Right lobe of liver (tissue), 6 donors: Measurements from ENCODE around the gene CLMN. TPM values are rescaled to one million over a fixed set of nuclear protein-coding genes. Genes with fewer than 3 reads are reported as not detected.

Experiments used
- ATAC-seq, 4 donors: fragments of 200-7000 bp; cut with Tn5 transposase; one replicate each; pipeline ENCODE4 v1.9.1; 2020; ENCODE audit warnings: mild to moderate bottlenecking in 4 of 4, moderate library complexity in 4 of 4
- DNase-seq, 3 donors: peaks; one replicate each; pipeline ENCODE4 v3.0.0-alpha.2; 2020
- H3K27ac ChIP-seq, 3 donors: fragments of 200-600 bp; one replicate each; pipeline ENCODE4 v1.8.0; 2022
- H3K27me3 ChIP-seq, 2 donors: fragments of 200-600 bp; one replicate each; pipeline ENCODE4 v1.8.0; 2022
- H3K36me3 ChIP-seq, 4 donors: fragments of 200-600 bp; sonication (generic) in 1 of 4; one replicate each; pipeline versions ENCODE4 v1.5.1 to v1.8.0; 2017 to 2022; ENCODE audit warnings: control low read depth in 1 of 4
- H3K4me1 ChIP-seq, 4 donors: fragments of 200-600 bp; sonication (generic) in 1 of 4; one replicate each; pipeline versions ENCODE4 v1.5.1 to v1.8.0; 2017 to 2022; ENCODE audit warnings: control low read depth in 1 of 4
- H3K4me3 ChIP-seq, 3 donors: fragments of 200-600 bp; one replicate each; pipeline ENCODE4 v1.8.0; 2022
- H3K9me3 ChIP-seq, 4 donors: fragments of 200-600 bp; sonication (generic) in 1 of 4; one replicate each; pipeline versions ENCODE4 v1.5.1 to v1.8.0; 2017 to 2022; ENCODE audit warnings: control low read depth in 1 of 4
- CTCF ChIP-seq, 4 donors: fragments of 200-600 bp in 3 of 4; fragments of 450-650 bp in 1 of 4; IDR thresholded peaks; one replicate each; pipeline versions ENCODE4 v1.5.1 to v1.8.0; 2016 to 2022; ENCODE audit warnings: antibody characterized with exemption in 4 of 4, mild to moderate bottlenecking in 2 of 4
- POLR2A ChIP-seq: fragments of 450-650 bp; IDR thresholded peaks from one replicate; pipeline ENCODE4 v1.6.1; 2017; ENCODE audit warnings: antibody characterized with exemption, mild to moderate bottlenecking
- WGBS: methylation state at CpG from one replicate; pipeline ENCODE4 v1.1.6; 2018; ENCODE audit warnings: low coverage, low lambda C conversion rate; ENCODE audit not compliant: insufficient coverage; ENCODE audit errors: missing lambda C conversion rate; 5-methylcytosine and 5-hydroxymethylcytosine counted together
- intact Hi-C, 2 donors: fragments of 100-400 bp; cut with DNase I; formaldehyde crosslinking; loops; one replicate each; pipeline versions ENCODE4 v1.11.2 to v1.14.1; 2022
- total RNA-seq, 6 experiments: library from RNA; depleted of rRNA in 2 of 6; stranded (reverse); fragments of >200 nt in 2 of 6; fragmentation: NEBNext Ultra II Directional in 3 of 6; extraction: Animal tissue kit (Norgen Biotek cat#: 25700) in 3 of 6; gene quantifications; one replicate each; pipeline versions ENCODE4 v1.1.0 to v1.2.4, GENCODE V29; 2016 to 2023
- donor health status: DM: no; HTN: yes; CAD: no.
- donor health status: DM: no; HTN: no; CAD: no.
- donor health status: DM: no; HTN: no; CAD: no.
- donor health status: DM: no; HTN: yes; CAD: no.
- donor health status: DM: no; HTN: yes; CAD: no.

The CLMN gene
- total RNA-seq, 6 experiments from 2014 or later, result 18.4 to 91.8 (median 47.8) TPM

GRCh38 chr14:95344536-95344935, 24.8 kb upstream of the CLMN start:
- no peak for ATAC-seq
- TF ChIP-seq POLR2A (no peak), CTCF (IDR thresholded peaks at IDR 0.05) (no peak)
- Histone ChIP-seq H3K4me1 (peaks cover 0 to 9% (median 0%) of the 10 kb centered on the region in 4 donors), H3K36me3 (no peaks in the 10 kb centered on the region), H3K27me3 (no peaks in the 10 kb centered on the region), H3K9me3 (no peaks in the 10 kb centered on the region), H3K27ac (no peak overlapping the region), H3K4me3 (no peak overlapping the region)
- intact Hi-C loops, result no loop called here
- peak in 1 of 3 donors; percentile 4 for DNase-seq

GRCh38 chr14:95341564-95341963, 21.9 kb upstream of the CLMN start:
- no peak for TF ChIP-seq POLR2A
- no peak for TF ChIP-seq CTCF (IDR thresholded peaks at IDR 0.05)
- peaks cover 0 to 23% (median 0%) of the 10 kb centered on the region in 4 donors for H3K4me1 ChIP-seq
- 56% methylated on average over 4 of the region's 4 CpGs for WGBS
- DNase-seq (no peak), ATAC-seq (peak in 1 of 4 donors; percentile 2)
- H3K4me3 ChIP-seq, result no peak overlapping the region
- no peaks in the 10 kb centered on the region for H3K36me3 ChIP-seq
- peak overlapping the region in 1 of 3 donors; percentile 99 for H3K27ac ChIP-seq
- H3K27me3 ChIP-seq, result no peaks in the 10 kb centered on the region
- intact Hi-C loops, result no loop called here
- no peaks in the 10 kb centered on the region for H3K9me3 ChIP-seq

- ATAC-seq (no peak), DNase-seq (no peak)
- no peaks in the 10 kb centered on the region for H3K9me3 ChIP-seq
- H3K4me1 ChIP-seq, result peaks cover 0 to 23% (median 0%) of the 10 kb centered on the region in 4 donors
- intact Hi-C loops, result no loop called here
- no peaks in the 10 kb centered on the region for H3K36me3 ChIP-seq
- H3K27me3 ChIP-seq, result no peaks in the 10 kb centered on the region
- WGBS, result no CpG with 5 or more reads among the region's 1 CpG
- peak overlapping the region in 2 of 3 donors; percentile 78 to 99 for H3K27ac ChIP-seq
- no peak overlapping the region for H3K4me3 ChIP-seq
- TF ChIP-seq POLR2A (no peak), CTCF (IDR thresholded peaks at IDR 0.05) (no peak)
Observed at GRCh38 chr14:95341115-95341514, 21.4 kb upstream of the CLMN start.

GRCh38 chr14:95340201-95340697, 20.5 kb upstream of the CLMN start:
- TF ChIP-seq POLR2A (peak; percentile 48), CTCF (IDR thresholded peaks at IDR 0.05) (no peak)
- Histone ChIP-seq H3K27ac (peak overlapping the region; percentile 23 to 99 (median 83)), H3K9me3 (no peaks in the 10 kb centered on the region), H3K4me3 (no peak overlapping the region), H3K36me3 (no peaks in the 10 kb centered on the region), H3K4me1 (peaks cover 0 to 23% (median 0%) of the 10 kb centered on the region in 4 donors), H3K27me3 (no peaks in the 10 kb centered on the region)
- intact Hi-C loops, result no loop called here
- 6% methylated on average over 5 of the region's 8 CpGs for WGBS
- ATAC-seq (peak; percentile 85 to 90 (median 88)), DNase-seq (peak; percentile 86 to 96 (median 95))
